HG03045 (cell line): Measurements from ENCODE around the gene SDS.

ENCODE experiments used
- ATAC-seq: cut with Tn5 transposase; IDR thresholded peaks from one replicate; pipeline ENCODE4 v1.9.1; 2021; ENCODE audit warnings: mild to moderate bottlenecking, moderate library complexity; ENCODE audit not compliant: unreplicated experiment

The SDS gene

DNA sequence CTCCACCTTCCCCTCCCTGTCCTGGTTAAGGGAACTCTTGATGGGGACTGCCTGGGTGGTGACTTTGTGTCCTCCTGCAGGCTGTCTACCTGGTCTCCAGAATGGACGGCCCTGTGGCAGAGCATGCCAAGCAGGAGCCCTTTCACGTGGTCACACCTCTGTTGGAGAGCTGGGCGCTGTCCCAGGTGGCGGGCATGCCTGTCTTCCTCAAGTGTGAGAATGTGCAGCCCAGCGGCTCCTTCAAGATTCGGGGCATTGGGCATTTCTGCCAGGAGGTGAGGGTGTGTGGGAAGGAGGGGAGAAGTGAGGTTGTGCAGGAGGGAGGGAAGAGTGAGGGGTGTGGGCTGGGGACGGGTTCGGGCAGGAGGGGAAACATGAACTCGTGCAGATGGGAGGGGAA lies 24.2 kb upstream of the SDS start:
- ATAC-seq = no peak

DNA sequence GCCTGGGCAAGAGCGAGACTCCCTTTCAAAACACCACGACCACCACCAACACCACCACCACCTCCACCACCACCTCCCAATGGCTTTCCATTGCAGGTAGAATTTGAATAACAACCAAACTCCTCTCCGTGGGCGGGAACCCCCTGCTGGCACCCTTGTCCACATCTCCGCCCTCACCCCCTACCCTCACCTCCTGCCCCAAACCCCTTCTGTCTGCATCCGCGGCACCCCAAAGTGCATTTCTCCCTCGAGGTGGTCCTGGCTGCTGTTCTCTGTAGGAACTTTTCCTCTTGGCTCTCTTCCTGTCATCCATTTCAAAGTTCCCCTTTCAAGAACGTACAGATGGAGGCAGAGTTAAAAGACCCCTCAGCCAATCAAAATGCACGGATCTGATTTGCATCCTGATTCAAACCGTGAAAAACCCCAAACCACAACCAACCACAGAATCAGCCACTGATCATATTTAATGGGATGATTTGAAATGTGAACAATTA lies 22.3 kb upstream of the SDS start:
- no peak for ATAC-seq

DNA sequence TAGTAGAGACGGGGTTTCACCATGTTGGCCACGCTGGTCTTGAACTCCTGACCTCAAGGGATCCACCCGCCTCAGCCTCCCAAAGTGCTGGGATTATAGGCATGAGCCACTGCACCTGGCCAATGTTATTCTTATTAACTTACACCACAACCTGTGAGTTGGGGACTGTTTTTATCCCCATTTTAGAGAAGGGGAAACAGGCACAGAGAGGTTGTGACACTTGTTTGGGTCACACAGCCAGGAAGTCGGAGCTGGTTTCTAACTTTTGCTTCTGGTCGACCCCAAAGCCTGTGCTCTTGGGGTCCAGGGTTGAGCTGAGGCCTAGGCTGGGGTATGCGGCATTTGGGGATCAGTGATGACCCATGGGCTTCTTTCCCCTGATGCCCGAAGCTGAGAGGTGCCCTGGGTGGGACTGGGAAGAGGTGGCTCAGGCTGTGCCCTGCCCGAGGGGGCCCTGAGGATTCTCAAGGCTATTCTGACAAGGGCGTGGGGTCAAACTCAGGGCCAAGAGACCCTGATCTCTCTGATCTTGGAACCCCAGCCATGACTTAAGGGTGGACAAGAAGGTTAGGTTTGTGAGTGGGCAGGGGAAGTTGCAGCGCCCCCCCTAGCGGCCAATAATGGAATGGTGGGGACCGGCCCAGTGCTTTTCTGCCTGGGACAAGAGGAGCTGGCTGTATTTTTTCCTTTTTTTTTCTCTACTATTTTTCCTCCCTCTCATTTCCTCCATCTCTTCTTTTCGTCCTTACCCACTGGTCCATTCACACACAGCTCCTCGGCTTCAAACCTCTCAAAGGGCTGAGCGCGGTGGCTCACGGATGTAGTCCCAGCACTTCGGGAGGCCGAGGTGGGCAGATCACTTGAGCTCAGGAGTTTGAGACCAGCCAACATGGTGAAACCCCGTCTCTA lies 21.5 kb upstream of the SDS start:
- no peak for ATAC-seq

DNA sequence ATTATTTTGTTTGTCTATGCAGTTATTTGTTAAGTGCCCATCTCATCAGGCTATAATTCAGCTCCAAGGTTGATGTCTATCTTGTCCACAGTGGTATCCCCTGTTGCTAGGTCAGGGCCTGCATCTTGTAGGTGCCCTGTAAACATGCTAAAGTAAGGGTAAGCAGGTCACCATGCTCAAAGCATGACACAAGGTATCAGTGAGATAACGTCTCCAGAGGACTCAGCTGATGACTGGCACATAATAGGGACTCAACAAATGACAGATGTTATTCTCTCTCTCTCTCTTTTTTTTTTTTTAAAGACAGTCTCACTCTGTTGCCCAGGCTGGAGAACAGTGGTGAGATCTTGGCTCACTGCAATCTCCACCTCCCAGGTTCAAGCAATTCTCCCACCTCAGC lies 20.8 kb upstream of the SDS start:
- ATAC-seq = no peak

DNA sequence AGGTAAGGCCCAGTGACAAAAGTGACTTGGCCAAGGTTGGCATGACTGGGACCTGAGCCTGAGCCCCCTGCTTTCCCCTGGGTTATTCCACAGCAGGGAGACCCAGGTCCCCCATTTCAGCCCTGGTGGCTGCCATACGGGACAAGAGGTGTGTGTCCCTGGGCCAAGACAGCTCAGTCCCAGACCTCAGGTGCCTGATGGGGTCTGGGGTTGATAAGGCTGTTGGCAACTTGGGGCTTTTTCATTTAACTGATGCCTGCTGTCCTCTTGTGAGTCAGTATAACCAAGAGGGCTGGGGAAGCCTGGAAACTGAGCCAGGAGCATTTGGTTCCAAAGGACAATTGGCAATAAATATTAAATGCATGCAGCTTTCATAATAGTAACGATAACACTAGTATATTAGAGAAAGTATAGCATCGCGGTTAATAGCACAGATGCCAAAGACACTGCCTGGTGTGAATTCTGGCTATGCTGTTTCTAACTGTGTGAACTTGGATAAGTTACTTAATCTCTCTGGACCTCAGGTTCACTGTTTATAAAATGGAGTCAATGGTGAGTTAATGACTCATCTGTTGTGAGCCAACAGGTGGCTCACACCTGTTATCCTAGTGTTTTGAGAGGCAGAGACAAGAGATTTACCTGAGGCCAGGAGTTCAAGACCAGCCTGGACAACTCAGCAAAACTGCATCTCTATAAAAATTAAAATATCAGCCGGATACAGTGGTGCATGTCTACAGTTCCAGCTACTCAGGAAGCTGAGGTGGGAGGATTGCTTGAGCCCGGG lies 19.4 kb upstream of the SDS start:
- no peak for ATAC-seq

DNA sequence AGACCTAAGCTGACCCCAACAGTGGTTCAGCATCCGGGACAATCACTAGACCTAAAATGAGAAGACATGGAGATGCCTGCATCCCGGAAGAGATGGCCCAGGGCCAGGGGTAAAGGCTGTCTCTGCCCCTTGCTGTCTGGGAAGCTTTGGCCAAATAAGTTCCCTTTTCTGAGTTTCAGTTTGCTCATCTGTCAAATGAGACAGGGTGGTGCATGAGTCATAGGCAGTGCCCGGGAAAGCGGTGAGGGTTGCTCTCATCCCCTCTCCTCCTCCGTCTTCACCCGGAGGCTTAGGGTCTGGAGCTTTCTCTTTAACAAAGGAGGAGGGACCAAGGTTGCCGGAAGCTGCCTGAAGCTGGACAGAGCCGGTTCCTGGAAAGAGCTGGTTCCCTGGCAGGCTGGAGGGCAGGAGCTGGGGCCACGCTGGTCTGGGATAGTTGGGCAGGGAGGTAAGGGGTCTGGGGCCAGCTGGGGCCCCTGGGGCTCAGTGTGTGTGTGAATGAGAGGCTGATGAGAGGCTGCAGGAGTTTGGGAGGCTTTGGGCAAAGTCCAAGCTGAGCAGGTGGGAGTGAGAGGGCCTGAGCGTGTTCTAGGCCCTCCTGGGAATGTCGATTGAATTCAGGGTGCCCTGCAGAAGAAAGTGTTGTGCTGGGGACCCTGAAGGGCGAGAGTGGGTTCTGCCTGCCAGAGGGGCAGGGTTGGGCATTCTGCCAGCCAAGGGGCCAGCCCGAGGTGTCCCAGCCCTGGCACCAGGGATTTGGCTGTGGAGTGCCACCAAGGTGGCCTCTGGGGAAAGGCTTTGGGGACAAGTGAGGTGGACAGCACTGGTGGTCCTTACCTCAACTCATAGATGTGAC lies 18.6 kb upstream of the SDS start, which contains the start of gene SDSL:
SDSL (plus strand) TSS at position 351 of the 856 bp plus-strand sequence. CDS start 5,603 bp downstream, outside the sequence.
- ATAC-seq = peak; percentile 94

DNA sequence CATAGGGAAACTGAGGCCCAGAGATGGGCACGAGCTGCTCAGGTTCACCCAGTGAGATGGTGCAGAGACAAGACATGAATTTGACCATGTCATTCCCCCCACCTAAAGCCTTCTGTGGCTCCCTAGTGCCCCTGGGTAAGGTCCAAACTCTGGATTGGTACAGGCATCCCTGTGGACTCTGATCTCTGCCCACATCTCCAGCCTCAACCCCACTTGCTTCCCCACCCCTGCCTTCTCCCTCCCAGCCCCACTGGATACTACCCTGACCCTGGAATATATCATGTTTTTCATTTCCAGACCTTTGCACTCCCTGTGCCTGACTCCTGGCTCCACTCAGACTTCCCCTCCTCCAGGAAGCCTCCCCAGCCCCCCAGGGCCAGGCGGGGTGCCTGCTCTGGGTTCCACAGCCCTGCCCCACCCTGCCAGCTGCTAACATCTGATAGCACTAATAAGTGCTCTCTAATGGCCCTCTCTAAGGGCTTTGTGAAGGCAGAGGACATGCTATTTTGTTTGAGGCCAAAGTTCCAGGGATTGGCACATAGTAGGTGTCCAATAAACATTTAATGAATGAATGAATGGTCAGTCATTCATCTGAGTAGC lies 17.4 kb upstream of the SDS start:
- no peak for ATAC-seq

DNA sequence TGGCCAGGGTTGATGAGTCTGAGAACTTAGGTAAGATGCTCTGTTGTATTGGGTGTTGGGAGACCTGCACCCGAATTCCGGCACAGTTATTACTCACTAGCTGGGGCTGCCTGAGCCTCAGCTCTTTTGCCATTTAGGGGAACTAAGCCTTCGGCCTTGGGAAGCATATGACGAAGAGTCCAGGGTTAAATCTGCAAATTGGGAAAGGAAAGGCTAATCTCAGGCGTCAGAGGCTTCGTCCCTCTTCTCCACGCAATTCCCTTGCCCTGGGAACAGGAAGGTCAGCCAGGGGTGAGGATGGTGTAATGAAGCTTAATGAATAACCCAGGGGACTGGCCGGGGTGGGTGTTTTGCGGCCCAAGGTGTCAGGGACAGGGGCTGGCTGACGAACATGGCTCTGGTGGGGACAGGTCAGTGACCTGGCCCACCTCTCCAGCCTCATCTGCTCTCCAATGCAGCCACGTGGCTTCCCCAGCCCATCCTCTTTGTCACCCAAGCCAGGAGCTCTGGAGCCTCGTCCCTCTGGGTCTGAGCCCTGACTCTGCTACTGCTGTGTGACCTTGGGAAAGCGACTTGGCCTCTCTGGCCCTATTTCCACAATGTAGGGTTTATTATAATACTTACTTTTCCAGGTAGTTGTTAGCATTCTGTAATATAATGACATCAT lies 14.7 kb upstream of the SDS start:
- ATAC-seq = no peak

DNA sequence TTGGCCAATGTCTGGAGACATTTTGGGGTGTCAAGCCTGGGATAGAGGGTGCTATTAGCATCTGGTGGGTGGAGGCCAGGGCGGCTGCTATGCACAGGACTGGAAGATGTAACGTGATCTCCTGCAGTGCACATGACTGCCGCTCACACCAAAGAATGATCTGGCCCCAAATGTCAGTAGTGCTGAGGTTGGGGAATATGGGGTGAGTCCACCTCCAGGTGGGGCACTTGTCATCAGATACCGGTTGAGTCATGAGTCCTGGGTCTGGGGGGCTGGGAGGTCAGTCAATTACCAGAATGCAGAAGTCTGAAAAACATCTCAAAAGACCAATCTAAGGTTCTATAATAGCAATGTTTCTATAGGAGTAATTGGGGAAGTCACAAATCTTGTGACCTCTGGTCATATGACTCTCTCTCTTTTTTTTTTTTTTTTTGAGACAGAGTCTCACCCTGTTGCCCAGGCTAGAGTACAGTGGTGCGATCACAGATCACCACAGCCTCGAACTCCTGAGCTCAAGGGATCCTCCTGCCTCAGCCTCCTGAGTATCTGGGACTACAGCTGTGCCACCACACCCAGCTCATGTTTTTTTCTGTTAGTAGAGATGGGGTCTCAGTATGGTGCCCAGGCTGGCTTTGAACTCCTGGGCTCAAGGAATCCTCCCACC lies 12.5 kb upstream of the SDS start:
- ATAC-seq = no peak

DNA sequence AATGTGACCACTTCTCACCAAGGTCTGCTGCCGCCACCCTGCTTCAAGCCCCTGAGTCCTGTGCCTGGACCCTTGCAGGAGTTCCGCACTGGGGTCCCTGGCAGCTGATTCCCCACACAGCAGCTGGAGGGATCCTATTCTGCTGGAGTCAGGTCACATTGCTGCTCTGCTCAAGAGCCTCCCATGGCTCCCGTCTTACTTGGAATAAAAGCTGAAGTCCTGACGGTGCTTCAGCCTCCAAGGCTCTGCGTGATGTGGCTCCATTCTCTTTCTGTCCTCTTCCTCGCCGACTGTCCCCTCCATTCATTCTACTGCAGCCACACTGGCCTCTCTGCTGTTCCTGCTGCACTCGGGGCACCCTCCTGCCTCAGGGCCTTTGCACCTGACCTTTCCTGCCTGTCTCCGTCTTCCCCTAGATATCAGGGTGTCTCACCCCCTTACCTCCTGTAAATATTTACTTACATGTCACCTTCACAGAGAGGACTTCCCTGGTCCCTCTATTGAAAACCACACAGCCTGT lies 10.9 kb upstream of the SDS start:
- no peak for ATAC-seq

DNA sequence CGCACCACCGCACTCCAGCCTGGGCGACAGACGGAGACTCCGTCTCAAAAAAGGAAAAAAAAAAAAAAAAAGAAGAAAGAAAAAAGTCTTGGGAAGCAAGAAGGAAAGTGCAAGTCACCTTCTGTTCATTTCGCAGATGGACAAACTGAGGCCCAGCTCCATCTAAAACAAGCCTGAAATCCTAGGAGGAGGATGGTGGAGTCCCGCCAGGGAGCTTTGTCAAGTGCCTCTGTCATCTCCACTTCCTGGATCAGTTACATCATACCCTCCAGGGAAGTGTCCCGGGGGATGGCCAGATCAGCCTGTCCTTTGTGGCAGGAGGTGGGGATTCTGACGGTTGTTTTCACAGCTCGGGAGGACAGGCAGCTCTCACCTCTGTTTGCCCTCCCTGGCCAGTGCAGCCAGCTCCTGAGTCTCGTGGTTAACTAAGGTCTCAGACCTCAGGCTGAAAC lies 9.8 kb upstream of the SDS start:
- no peak for ATAC-seq

DNA sequence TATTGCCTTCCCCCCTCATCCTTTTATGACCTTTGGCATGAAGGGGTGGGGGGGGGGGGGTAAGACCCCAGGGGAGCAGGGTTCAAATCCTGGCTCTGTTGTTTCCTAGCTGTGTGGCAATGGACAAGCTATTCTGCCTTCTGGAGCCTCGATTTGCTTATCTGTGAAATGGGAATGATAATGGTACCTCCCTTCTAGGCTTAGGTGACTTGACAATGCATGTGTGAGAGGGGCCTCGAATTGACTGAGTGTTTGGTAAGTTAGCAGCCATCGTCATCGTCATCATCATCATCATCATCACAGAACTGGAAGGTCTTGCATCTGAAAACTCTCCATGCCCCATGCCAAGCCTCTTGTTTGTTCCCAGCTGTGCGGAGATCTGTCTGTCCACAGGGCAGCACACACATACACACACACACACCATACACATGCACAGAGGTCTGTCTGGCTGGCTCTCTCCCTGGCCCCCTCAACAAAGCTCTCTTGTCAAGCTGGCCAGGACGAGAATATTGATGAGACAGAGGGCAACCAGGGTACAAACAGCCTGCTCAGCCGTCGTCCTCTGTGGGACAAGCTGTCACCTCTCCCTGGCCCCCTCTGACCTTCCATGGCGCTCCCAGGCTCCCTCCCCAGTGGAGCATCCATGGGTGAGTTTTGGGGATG lies 5.9 kb upstream of the SDS start:
- no peak for ATAC-seq

DNA sequence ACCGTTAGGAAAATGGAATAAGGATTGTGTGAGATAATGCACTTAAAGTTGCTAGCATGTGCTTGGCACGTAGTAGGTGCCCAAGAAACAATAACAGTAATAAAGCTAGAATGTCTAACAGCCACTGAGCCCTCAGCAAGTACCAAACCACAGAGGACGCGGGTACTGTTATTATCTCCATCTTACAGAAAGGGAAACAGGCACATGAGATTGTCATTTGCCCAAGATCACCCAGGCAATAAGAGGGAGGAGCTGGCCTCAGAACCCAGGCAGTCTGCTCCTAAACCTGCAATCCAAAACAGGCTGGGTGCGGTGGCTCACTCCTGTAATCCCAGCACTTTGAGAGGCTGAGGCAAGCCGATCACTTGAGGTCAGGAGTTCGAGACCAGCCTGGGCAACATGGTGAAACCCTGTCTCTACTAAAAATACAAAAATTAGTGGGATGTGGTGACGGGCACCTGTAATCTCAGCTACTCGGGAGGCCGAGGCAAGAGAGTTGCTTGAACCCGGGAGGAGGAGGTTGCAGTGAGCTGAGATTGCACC lies 5.1 kb upstream of the SDS start:
- no peak for ATAC-seq

DNA sequence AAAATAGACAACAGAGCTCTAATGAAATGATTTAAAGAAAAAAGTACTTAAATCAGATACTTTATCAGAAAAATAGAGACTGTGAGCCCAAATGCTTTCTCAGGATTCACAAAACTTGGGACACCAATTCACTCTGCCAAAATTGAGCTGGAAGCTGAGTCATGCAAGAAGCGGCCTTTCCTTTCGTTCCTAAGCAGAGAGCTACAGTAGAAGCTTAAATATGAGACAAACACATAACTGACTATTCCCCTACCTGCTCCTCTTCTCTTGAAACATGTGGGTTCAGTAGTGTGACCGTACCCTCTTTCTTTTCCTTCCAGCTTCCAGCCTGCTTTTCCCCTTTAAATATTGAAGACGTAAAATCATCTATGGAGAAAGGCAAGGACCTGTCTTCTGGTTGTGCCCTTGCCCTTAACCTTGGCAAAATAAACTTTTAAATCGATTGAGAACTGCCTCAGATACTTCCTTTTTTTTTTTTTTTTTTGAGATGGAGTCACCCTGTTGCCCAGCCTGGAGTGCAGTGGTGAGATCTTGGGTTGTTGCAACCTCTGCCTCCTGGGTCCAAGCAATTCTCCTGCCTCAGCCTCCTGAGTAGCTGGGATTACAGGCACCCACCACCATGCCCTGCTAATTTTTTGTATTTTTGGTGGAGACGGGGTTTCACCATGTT lies 4.4 kb upstream of the SDS start:
- no peak for ATAC-seq

DNA sequence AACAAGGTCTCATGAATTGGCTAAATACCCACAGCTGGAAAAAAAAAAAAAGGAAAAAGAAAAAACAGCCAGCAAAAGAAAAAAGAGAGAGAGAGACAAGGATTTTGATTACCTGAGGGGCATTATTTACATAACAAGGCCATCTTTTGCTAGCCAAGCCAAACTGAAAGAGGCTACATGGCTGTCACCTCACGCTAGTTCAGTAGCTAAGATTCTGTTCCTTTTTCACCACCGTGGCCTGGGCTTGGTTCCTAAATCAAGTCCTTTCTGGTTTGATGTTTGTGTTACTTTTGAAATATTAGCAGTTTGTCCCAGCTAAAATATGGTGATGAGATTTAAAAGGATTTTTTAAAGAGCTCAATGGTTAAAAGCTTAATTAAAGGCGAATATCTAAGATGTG lies 2.0 kb upstream of the SDS start:
- no peak for ATAC-seq

DNA sequence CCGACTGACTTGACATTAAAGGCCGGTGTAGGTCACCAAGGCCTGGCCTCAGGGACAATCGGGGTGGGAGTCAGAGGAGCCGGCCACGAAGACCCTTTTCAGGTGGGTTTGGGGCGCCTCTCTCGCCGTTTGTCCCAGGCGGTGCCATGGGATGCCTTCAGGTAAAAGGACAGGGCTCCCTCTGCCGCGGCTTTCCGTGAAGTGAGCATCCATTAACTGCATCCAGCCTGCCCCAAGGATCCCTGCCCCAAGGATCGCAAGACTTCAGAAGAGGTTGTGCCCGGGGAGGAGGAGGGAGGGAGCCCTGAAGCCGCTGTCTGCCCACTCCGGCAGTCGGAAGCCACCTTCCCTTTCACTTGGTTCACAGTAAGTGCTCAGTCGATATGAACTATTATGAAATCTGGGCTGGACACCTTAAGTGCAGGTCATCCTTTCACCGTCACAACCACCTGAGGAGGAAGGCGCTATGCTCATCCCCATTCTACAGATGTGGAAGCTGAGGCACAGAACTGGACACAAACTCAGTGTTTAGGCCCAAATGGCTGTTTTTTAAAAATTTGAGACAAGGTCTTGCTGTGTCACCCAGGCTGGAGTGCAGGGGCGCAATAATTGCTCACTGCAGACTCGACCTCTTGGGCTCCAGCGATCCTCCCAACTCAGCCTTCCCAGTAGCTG lies 964 bp downstream of the SDS start:
- ATAC-seq = no peak
